H1 (cell line): ENCODE results near the gene CDKN2C. TPM values are rescaled to one million over a fixed set of nuclear protein-coding genes. Genes with fewer than 3 reads are reported as not detected.

Experiments used
- CTCF ChIA-PET: fragments of 300-600 bp; sonication (Branson Sonifier 250); formaldehyde crosslinking; loops from one replicate; lab custom pipeline; 2021; ENCODE audit not compliant: partially characterized antibody; lab: Charles Lee
- POLR2A ChIA-PET: fragments of 300-600 bp; sonication (Branson Sonifier 250); formaldehyde crosslinking; loops from one replicate; lab custom pipeline; 2021; ENCODE audit warnings: inconsistent platforms; ENCODE audit not compliant: partially characterized antibody; lab: Charles Lee
- DNase-seq, 2 experiments: peaks; one replicate each; pipeline versions ENCODE4 v3.0.0 to v3.0.0-alpha.2; 2010 to 2022; ENCODE audit warnings: low spot score in 2 of 2, low read depth in 1 of 2, mixed read lengths in 1 of 2
- FAIRE-seq: peaks from 2 replicates; lab custom pipeline; 2011; peaks lifted over from hg19 to GRCh38; lab: Jason Lieb, UNC
- H2AFZ ChIP-seq: 2 replicates; pipeline ENCODE4 v1.8.1; 2012; ENCODE audit warnings: low read length, inconsistent platforms
- H2AK5ac ChIP-seq: 2 replicates; pipeline ENCODE4 v1.6.1; 2013; ENCODE audit warnings: low read depth, low read length
- H2BK120ac ChIP-seq: replicated peaks from 2 replicates; pipeline ENCODE3; 2013; ENCODE audit warnings: low read depth, low read length, inconsistent platforms
- H2BK12ac ChIP-seq: 2 replicates; pipeline ENCODE4 v1.6.1; 2013; ENCODE audit warnings: low read depth, low read length
- H2BK15ac ChIP-seq: 2 replicates; pipeline ENCODE4 v1.6.1; 2013; ENCODE audit warnings: low read length
- H2BK20ac ChIP-seq: 2 replicates; pipeline ENCODE4 v1.6.1; 2013; ENCODE audit warnings: low read length
- H2BK5ac ChIP-seq: 2 replicates; pipeline ENCODE4 v1.6.1; 2013; ENCODE audit warnings: low read depth, low read length
- H3K14ac ChIP-seq: 2 replicates; pipeline ENCODE4 v1.6.1; 2013; ENCODE audit warnings: inconsistent platforms; ENCODE audit not compliant: insufficient read length
- H3K18ac ChIP-seq: 2 replicates; pipeline ENCODE4 v1.6.1; 2013; ENCODE audit warnings: low read length; ENCODE audit errors: extremely low read depth
- H3K23ac ChIP-seq: 2 replicates; pipeline ENCODE4 v1.6.1; 2013; ENCODE audit warnings: inconsistent platforms; ENCODE audit not compliant: insufficient read length
- H3K23me2 ChIP-seq: 2 replicates; pipeline ENCODE4 v1.6.1; 2013; ENCODE audit warnings: low read depth, low read length
- H3K27ac ChIP-seq: 2 replicates; pipeline ENCODE4 v1.6.1; 2011; ENCODE audit warnings: low read depth, low read length, inconsistent platforms
- H3K27me3 ChIP-seq, 4 experiments: replicated peaks in 1 of 4; 1 replicate in 1 of 4; 2 replicates in 3 of 4; pipeline versions ENCODE4 v1.6.1 to v1.8.1; 2011 to 2013; ENCODE audit warnings: low read length in 3 of 4, mild to moderate bottlenecking in 3 of 4, inconsistent platforms in 2 of 4, mixed read lengths in 2 of 4, moderate library complexity in 1 of 4; ENCODE audit not compliant: control insufficient read depth in 3 of 4, insufficient read depth in 3 of 4; ENCODE audit errors: extremely low read depth in 1 of 4
- H3K36me3 ChIP-seq, 4 experiments: 2 replicates each; pipeline versions ENCODE4 v1.6.1 to v1.8.1; 2011 to 2013; ENCODE audit warnings: mild to moderate bottlenecking in 4 of 4, low read length in 3 of 4, moderate library complexity in 2 of 4, control low read depth in 1 of 4, inconsistent platforms in 1 of 4; ENCODE audit not compliant: insufficient read depth in 4 of 4, control insufficient read depth in 2 of 4
- H3K4ac ChIP-seq: replicated peaks from 2 replicates; pipeline ENCODE3; 2013; ENCODE audit warnings: low read length, low read depth, mixed read lengths, inconsistent platforms; ENCODE audit not compliant: insufficient read length
- H3K4me1 ChIP-seq, 4 experiments: replicated peaks in 1 of 4; 1 replicate in 1 of 4; 2 replicates in 3 of 4; pipeline versions ENCODE4 v1.6.1 to v1.8.1; 2011 to 2013; ENCODE audit warnings: low read length in 3 of 4, inconsistent platforms in 2 of 4, mixed read lengths in 1 of 4; ENCODE audit not compliant: insufficient read depth in 4 of 4, control insufficient read depth in 3 of 4
- H3K4me2 ChIP-seq, 2 experiments: 2 replicates each; pipeline versions ENCODE4 v1.6.1 to v1.8.1; 2011 to 2013; ENCODE audit warnings: low read depth in 2 of 2, low read length in 2 of 2, control low read depth in 1 of 2, inconsistent platforms in 1 of 2, mild to moderate bottlenecking in 1 of 2; ENCODE audit not compliant: insufficient read depth in 1 of 2
- H3K4me3 ChIP-seq, 4 experiments: fragments of 200-600, 300-600 bp in 1 of 4; sonication (generic), shearing (Covaris generic), sonication (Bioruptor Twin) in 1 of 4; 2 replicates each; pipeline versions ENCODE4 v1.5.1 to v1.8.1; 2011 to 2016; ENCODE audit warnings: low read length in 4 of 4, low read depth in 3 of 4, control low read depth in 2 of 4, inconsistent platforms in 2 of 4, mild to moderate bottlenecking in 2 of 4, mixed read lengths in 1 of 4, moderate library complexity in 1 of 4; ENCODE audit not compliant: insufficient read depth in 2 of 4; ENCODE audit errors: extremely low read depth in 1 of 4
- H3K56ac ChIP-seq: replicated peaks from 2 replicates; pipeline ENCODE3; 2013; ENCODE audit warnings: low read depth, mild to moderate bottlenecking, mixed read lengths, low read length, inconsistent platforms; ENCODE audit not compliant: insufficient read length
- H3K79me1 ChIP-seq: 2 replicates; pipeline ENCODE4 v1.6.1; 2013; ENCODE audit warnings: low read depth, low read length, control low read depth
- H3K79me2 ChIP-seq, 2 experiments: 2 replicates each; pipeline versions ENCODE4 v1.6.1 to v1.8.1; 2012 to 2013; ENCODE audit warnings: low read length in 2 of 2, mild to moderate bottlenecking in 2 of 2, inconsistent platforms in 1 of 2; ENCODE audit not compliant: insufficient read depth in 2 of 2, control insufficient read depth in 1 of 2
- H3K9ac ChIP-seq, 4 experiments: replicated peaks in 1 of 4; 1 replicate in 1 of 4; 2 replicates in 3 of 4; pipeline versions ENCODE4 v1.6.1 to v1.8.1; 2011 to 2013; ENCODE audit warnings: low read depth in 3 of 4, low read length in 3 of 4, control low read depth in 2 of 4, mild to moderate bottlenecking in 2 of 4, moderate library complexity in 2 of 4, inconsistent platforms in 1 of 4; ENCODE audit errors: extremely low read depth in 1 of 4
- H3K9me3 ChIP-seq, 2 experiments: 2 replicates each; pipeline versions ENCODE4 v1.6.1 to v1.8.1; 2012 to 2013; ENCODE audit warnings: mild to moderate bottlenecking in 2 of 2, moderate library complexity in 2 of 2, control low read depth in 1 of 2, inconsistent platforms in 1 of 2, low read depth in 1 of 2, low read length in 1 of 2, mixed read lengths in 1 of 2; ENCODE audit not compliant: insufficient read depth in 2 of 2
- H4K20me1 ChIP-seq, 2 experiments: replicated peaks in 1 of 2; 2 replicates each; pipeline versions ENCODE3 to v1.8.1; 2011 to 2013; ENCODE audit warnings: inconsistent platforms in 2 of 2, low read length in 2 of 2, mild to moderate bottlenecking in 1 of 2; ENCODE audit not compliant: insufficient read depth in 2 of 2, control insufficient read depth in 1 of 2
- H4K5ac ChIP-seq: 2 replicates; pipeline ENCODE4 v1.6.1; 2013; ENCODE audit warnings: low read length, low read depth, mixed read lengths, inconsistent platforms; ENCODE audit not compliant: insufficient read length
- H4K8ac ChIP-seq: 2 replicates; pipeline ENCODE4 v1.8.0; 2013; ENCODE audit warnings: mild to moderate bottlenecking, moderate library complexity, low read length, inconsistent platforms; ENCODE audit not compliant: insufficient read depth; ENCODE audit errors: extremely low read depth
- H4K91ac ChIP-seq: replicated peaks from 2 replicates; pipeline ENCODE3; 2013; ENCODE audit warnings: low read length, mixed read lengths, inconsistent platforms; ENCODE audit not compliant: insufficient read length
- EGR1 ChIP-seq: IDR thresholded peaks from 2 replicates; pipeline ENCODE4 v1.6.1; 2011; ENCODE audit warnings: low read depth, low read length, borderline replicate concordance
- FOSL1 ChIP-seq: IDR thresholded peaks from 2 replicates; pipeline ENCODE4 v1.6.1; 2011; ENCODE audit warnings: mild to moderate bottlenecking, low read depth, low read length, moderate library complexity; ENCODE audit not compliant: insufficient read depth
- PHF8 ChIP-seq: fragments of 200-600 bp; sonication (generic); conservative IDR thresholded peaks from 2 replicates; pipeline ENCODE4 v1.7.1; 2012; ENCODE audit warnings: low read depth, mild to moderate bottlenecking, inconsistent platforms, low read length, moderate library complexity
- RBBP5 ChIP-seq: IDR thresholded peaks from 2 replicates; pipeline ENCODE4 v1.7.1; 2012; ENCODE audit warnings: low read depth, mild to moderate bottlenecking, inconsistent platforms, low read length, moderate library complexity, borderline replicate concordance
- SP1 ChIP-seq: IDR thresholded peaks from 2 replicates; pipeline ENCODE4 v1.6.1; 2011; ENCODE audit warnings: low read depth, low read length
- TAF1 ChIP-seq: IDR thresholded peaks from 2 replicates; pipeline ENCODE4 v1.6.1; 2011; ENCODE audit warnings: mild to moderate bottlenecking, low read depth, low read length
- WGBS, 2 experiments: shearing (Covaris generic) in 1 of 2; methylation state at CpG; one replicate each; pipeline versions ENCODE4 v1.1.6 to v1.1.7; 2013 to 2015; ENCODE audit warnings: low lambda C conversion rate in 2 of 2, mixed read lengths in 2 of 2, inconsistent platforms in 1 of 2, low coverage in 1 of 2, missing lambda C conversion rate in 1 of 2; ENCODE audit not compliant: insufficient replicate concordance in 2 of 2, insufficient coverage in 1 of 2, insufficient read length in 1 of 2; ENCODE audit errors: extremely low coverage in 1 of 2, missing lambda C conversion rate in 1 of 2; 5-methylcytosine and 5-hydroxymethylcytosine counted together
- polyA plus RNA-seq, 7 experiments: library from polyadenylated mRNA; depleted of rRNA in 3 of 7; stranded (reverse) in 5 of 7; unstranded in 2 of 7; fragments of >200 nt in 5 of 7; fragments of 200-250 nt in 2 of 7; gene quantifications; 1 replicate in 5 of 7; 2 replicates in 1 of 7; 4 replicates in 1 of 7; pipeline versions ENCODE4 v1.2.1 to v1.2.3, GENCODE V29; 2011 to 2013; ENCODE audit warnings: missing spikeins in 2 of 7, mixed read lengths in 2 of 7
- total RNA-seq: library from RNA; stranded (reverse); fragmentation: NEBNext Ultra II Directional; extraction: Animal tissue kit (Norgen Biotek cat#: 25700); gene quantifications from 2 replicates; pipeline ENCODE4 v1.2.1, GENCODE V29; 2021

CDKN2C gene
- total and polyA plus RNA-seq, 2 of the 8 experiments (the other 6 are each of a cell fraction or from before 2014, with no cell fraction given) = not detected

DNA sequence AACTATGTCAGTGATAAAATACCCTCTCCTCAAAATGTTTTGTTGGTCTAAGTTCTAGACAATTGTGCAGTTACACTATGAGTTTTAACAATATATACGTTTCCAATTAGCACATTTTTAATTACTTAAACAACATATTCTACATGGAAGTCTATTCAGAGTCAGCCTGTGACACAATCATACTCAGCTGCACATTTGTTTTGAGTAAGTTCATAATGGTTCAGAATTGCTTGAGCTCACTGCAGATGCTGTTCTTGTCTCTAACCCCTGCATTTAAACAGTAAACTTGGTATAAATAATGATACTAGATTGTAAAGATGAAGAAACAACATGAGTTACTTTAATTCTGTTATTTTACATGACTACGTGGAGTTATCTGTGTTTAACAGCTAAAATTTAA, 30.6 kb downstream of the CDKN2C start:
- WGBS, 2 experiments = 80% methylated on average over 2 of the region's 2 CpGs; no CpG with 5 or more reads in 1 of the 2 experiments
- no peak for FAIRE-seq
- ChIA-PET POLR2A (no interaction called here), CTCF (interaction anchor here (0.7 to 1.1 kb wide), 4 partner anchors 12 to 180 kb away, joined by 3 to 4 read pairs (median 3); no protein-coding TSS in a partner anchor)
- Histone ChIP-seq H4K5ac (no peak overlapping the region), H3K56ac (no peak overlapping the region), H2AFZ (no peak overlapping the region), H2BK12ac (no peak overlapping the region), H3K27me3 (no peaks in the 10 kb centered on the region), H3K14ac (no peak overlapping the region), H3K27ac (no peak overlapping the region), H2BK120ac (no peak overlapping the region), H2BK5ac (no peak overlapping the region), H2AK5ac (no peak overlapping the region), H3K23me2 (no peaks in the 10 kb centered on the region), H3K9me3 (no peaks in the 10 kb centered on the region), H3K23ac (no peak overlapping the region), H3K79me1 (no peaks in the 10 kb centered on the region), H3K18ac (no peak overlapping the region), H4K20me1 (no peaks in the 10 kb centered on the region), H3K4me1 (no peaks in the 10 kb centered on the region), H4K8ac (no peak overlapping the region), H2BK20ac (no peak overlapping the region), H3K36me3 (no peaks in the 10 kb centered on the region), H3K79me2 (no peaks in the 10 kb centered on the region), H3K9ac (no peak overlapping the region), H3K4ac (no peak overlapping the region), H3K4me3 (no peak overlapping the region), H4K91ac (no peak overlapping the region), H3K4me2 (no peak overlapping the region), H2BK15ac (no peak overlapping the region)
- DNase-seq = no peak
- TF ChIP-seq FOSL1 (no peak), SP1 (no peak), TAF1 (no peak), EGR1 (no peak), RBBP5 (no peak), PHF8 (no peak)
